GM12865 (cell line): ENCODE measurements around the gene NAV3.

Experiments
- DNase-seq: peaks from one replicate; pipeline ENCODE4 v3.0.0; 2010; ENCODE audit warnings: low read depth
- H3K4me3 ChIP-seq: 2 replicates; pipeline ENCODE4 v1.5.1; 2011; ENCODE audit warnings: mild to moderate bottlenecking, low read depth, low read length, control low read depth
- TF ChIP-seq, protein P1 (sequence below): IDR thresholded peaks from 2 replicates; pipeline ENCODE4 v1.5.1; 2011; ENCODE audit warnings: low read length, control low read depth, low read depth, inconsistent platforms; ENCODE audit not compliant: insufficient read depth; ENCODE audit errors: missing control alignments

The NAV3 gene

DNA sequence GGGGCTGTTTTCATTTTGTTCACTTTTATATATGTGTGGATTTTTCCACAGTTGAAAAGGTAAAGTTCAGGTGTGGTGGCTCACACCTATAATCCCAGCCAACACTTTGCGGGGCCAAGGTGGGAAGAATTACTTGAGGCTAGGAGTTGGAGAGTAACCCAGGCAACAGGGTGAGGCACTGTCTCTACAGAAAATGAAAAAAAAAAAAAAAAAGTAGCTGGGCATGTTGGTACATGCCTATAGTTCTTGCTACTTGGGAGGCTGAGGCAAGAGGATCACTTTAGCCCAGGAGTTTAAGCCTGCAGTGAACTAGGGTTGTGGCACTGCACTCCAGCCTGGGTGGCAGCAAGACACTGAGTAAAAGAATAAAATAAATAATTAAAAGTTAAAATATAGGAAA lies 326.5 kb downstream of the NAV3 start:
- DNase-seq = no peak
- TF ChIP-seq, protein P1, sequence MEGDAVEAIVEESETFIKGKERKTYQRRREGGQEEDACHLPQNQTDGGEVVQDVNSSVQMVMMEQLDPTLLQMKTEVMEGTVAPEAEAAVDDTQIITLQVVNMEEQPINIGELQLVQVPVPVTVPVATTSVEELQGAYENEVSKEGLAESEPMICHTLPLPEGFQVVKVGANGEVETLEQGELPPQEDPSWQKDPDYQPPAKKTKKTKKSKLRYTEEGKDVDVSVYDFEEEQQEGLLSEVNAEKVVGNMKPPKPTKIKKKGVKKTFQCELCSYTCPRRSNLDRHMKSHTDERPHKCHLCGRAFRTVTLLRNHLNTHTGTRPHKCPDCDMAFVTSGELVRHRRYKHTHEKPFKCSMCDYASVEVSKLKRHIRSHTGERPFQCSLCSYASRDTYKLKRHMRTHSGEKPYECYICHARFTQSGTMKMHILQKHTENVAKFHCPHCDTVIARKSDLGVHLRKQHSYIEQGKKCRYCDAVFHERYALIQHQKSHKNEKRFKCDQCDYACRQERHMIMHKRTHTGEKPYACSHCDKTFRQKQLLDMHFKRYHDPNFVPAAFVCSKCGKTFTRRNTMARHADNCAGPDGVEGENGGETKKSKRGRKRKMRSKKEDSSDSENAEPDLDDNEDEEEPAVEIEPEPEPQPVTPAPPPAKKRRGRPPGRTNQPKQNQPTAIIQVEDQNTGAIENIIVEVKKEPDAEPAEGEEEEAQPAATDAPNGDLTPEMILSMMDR = no peak

DNA sequence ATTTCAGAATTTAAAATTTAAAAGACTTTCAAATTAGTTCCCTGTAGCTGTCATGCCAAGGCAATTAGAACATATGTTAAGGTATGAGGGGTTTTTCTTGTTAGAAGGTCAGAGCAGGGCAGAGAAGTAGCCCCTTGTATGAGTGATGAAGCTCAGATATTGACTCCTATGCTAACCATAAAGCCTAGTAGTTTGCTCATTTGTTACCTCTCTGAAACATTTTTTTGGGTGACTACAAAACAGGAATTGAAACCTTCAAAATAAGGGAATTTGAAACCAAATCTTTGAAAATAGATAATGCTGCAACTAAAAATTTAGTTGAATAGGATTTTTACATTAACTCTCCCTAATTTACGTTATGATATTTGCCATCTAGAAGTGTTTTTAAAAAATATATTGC lies 333.5 kb downstream of the NAV3 start:
- TF ChIP-seq, protein P1 = no peak
- no peak for DNase-seq

More for the DNA sequence above, 326.5 kb downstream of the NAV3 start:
- no peak overlapping the region for H3K4me3 ChIP-seq

GRCh38 chr12:78167510-78167909 lies 336.8 kb downstream of the NAV3 start:
- TF ChIP-seq, protein P1 = no peak
- no peak overlapping the region for H3K4me3 ChIP-seq
- no peak for DNase-seq

More for the DNA sequence above, 333.5 kb downstream of the NAV3 start:
- H3K4me3 ChIP-seq = no peak overlapping the region

DNA sequence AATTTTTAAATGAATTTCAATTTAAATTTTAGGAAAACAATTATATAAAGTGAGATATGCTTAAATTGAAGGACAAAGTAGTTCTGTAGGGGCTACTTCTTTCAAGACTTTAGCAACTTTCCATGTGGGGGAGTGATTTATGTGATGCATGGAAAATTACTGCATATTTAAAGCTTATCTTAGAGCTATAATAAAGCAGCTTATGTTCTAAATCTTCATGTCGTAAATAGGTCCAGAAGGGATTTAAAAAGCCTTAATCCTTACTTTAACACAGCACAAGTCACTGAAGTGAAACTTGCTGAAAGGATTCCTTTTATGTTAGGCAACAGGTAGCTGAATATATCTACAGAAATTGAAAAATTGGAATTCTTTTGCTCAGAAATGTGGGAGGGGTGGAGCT lies 340.4 kb downstream of the NAV3 start:
- DNase-seq = no peak
- H3K4me3 ChIP-seq = no peak overlapping the region
- TF ChIP-seq, protein P1 = no peak

GRCh38 chr12:78176643-78177042 lies 345.9 kb downstream of the NAV3 start:
- DNase-seq = no peak
- H3K4me3 ChIP-seq = no peak overlapping the region
- TF ChIP-seq, protein P1 = no peak

DNA sequence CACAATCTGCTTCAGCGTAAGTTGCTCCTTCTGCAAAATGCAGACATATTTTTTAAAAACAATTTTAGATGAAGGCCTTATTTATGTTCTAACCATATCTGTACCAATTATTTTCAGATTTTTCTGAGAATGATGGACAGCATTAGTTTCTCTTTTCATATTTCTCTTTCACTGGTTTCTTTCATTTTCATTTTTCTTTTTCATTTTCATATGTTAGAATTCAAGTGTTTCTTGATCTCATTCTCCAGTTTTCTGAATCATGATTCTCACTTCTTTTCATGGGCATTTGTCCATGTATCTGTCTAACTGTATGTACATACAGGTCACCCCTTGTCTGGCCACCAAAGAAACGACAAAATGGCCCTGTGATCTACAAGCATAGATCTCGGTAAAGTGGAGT lies 346.6 kb downstream of the NAV3 start:
- no peak overlapping the region for H3K4me3 ChIP-seq
- TF ChIP-seq, protein P1 = no peak
- no peak for DNase-seq

GRCh38 chr12:78179346-78179745 lies 348.7 kb downstream of the NAV3 start:
- no peak overlapping the region for H3K4me3 ChIP-seq
- DNase-seq = no peak
- TF ChIP-seq, protein P1 = no peak
